Ovary (tissue), 3 donors: ENCODE data around the gene CCDC157.

Experiments used
- POLR2A ChIP-seq: fragments of 450-650 bp; IDR thresholded peaks from one replicate; pipeline ENCODE4 v1.6.1; 2017; ENCODE audit warnings: antibody characterized with exemption, mild to moderate bottlenecking, moderate library complexity
- TF ChIP-seq, protein P1 (sequence below), 3 donors: fragments of 450-650 bp in 2 of 3; fragments of 200-600 bp in 1 of 3; IDR thresholded peaks; one replicate each; pipeline versions ENCODE4 v1.5.1 to v1.8.0; 2016 to 2022; ENCODE audit warnings: antibody characterized with exemption in 3 of 3, mild to moderate bottlenecking in 1 of 3
- donor health status: DM: no; HTN: no; CAD: no.

GRCh38 chr22:30386608-30386959 lies 29.8 kb downstream of the CCDC157 start:
- TF ChIP-seq, protein P1, sequence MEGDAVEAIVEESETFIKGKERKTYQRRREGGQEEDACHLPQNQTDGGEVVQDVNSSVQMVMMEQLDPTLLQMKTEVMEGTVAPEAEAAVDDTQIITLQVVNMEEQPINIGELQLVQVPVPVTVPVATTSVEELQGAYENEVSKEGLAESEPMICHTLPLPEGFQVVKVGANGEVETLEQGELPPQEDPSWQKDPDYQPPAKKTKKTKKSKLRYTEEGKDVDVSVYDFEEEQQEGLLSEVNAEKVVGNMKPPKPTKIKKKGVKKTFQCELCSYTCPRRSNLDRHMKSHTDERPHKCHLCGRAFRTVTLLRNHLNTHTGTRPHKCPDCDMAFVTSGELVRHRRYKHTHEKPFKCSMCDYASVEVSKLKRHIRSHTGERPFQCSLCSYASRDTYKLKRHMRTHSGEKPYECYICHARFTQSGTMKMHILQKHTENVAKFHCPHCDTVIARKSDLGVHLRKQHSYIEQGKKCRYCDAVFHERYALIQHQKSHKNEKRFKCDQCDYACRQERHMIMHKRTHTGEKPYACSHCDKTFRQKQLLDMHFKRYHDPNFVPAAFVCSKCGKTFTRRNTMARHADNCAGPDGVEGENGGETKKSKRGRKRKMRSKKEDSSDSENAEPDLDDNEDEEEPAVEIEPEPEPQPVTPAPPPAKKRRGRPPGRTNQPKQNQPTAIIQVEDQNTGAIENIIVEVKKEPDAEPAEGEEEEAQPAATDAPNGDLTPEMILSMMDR (IDR thresholded peaks at IDR 0.05): no peak
- TF ChIP-seq POLR2A: no peak
